H1 (cell line): ENCODE results near the gene NUP98. TPM values are rescaled to one million over a fixed set of nuclear protein-coding genes. Genes with fewer than 3 reads are reported as not detected.

Experiments
- polyA plus RNA-seq, 7 experiments: library from polyadenylated mRNA; depleted of rRNA in 3 of 7; stranded (reverse) in 5 of 7; unstranded in 2 of 7; fragments of >200 nt in 5 of 7; fragments of 200-250 nt in 2 of 7; gene quantifications; 1 replicate in 5 of 7; 2 replicates in 1 of 7; 4 replicates in 1 of 7; pipeline versions ENCODE4 v1.2.1 to v1.2.3, GENCODE V29; 2011 to 2013; ENCODE audit warnings: missing spikeins in 2 of 7, mixed read lengths in 2 of 7
- small RNA-seq: library from polyadenylated mRNA; stranded (forward); fragments of <200 nt; extraction: miRNeasy Mini kit (QIAGEN cat#:217004); gene quantifications from one replicate; pipeline ENCODE3, GENCODE V24; 2013; ENCODE audit not compliant: insufficient read depth
- total RNA-seq: library from RNA; stranded (reverse); fragmentation: NEBNext Ultra II Directional; extraction: Animal tissue kit (Norgen Biotek cat#: 25700); gene quantifications from 2 replicates; pipeline ENCODE4 v1.2.1, GENCODE V29; 2021

The NUP98 gene
- total and polyA plus RNA-seq, 2 of the 8 experiments (the other 6 are each of a cell fraction or from before 2014, with no cell fraction given), result 98.6 to 261 TPM

Small RNA genes within 50 kb of the gene (small RNA-seq; reads per million reads assigned to genes)
- gene RF00019 (not detected), gene RNU6-1143P (not detected), gene RNU7-50P (not detected)

Other genes starting within 250 kb of the NUP98 start
- 7.2 and 7.5 TPM in 2 replicates for gene ART5, start 155.6 kb downstream of the NUP98 start, total RNA-seq
- 6.0 and 9.1 TPM in 2 replicates for gene ART5, start 155.6 kb downstream of the NUP98 start, polyA plus RNA-seq (2011; rRNA removed)
- gene ART1, start 152.4 kb downstream of the NUP98 start, total RNA-seq, result not detected in 2 replicates
- gene ART1, start 152.4 kb downstream of the NUP98 start, polyA plus RNA-seq (2011; rRNA removed), result not detected in 2 replicates
- 1.1 and 1.3 TPM in 2 replicates for gene CHRNA10, start 126.2 kb downstream of the NUP98 start, total RNA-seq
- gene CHRNA10, start 126.2 kb downstream of the NUP98 start, polyA plus RNA-seq (2011; rRNA removed), result 0.68 and 0.97 TPM in 2 replicates
- 56.0 and 56.5 TPM in 2 replicates for gene PGAP2, start 11.0 kb upstream of the NUP98 start, total RNA-seq
- gene PGAP2, start 11.0 kb upstream of the NUP98 start, polyA plus RNA-seq (2011; rRNA removed), result 106 and 111 TPM in 2 replicates
- 28.3 and 31.2 TPM in 2 replicates for gene RHOG, start 43.4 kb upstream of the NUP98 start, total RNA-seq
- 69.6 and 79.8 TPM in 2 replicates for gene RHOG, start 43.4 kb upstream of the NUP98 start, polyA plus RNA-seq (2011; rRNA removed)
- 11.6 and 12.2 TPM in 2 replicates for gene STIM1, start 58.1 kb upstream of the NUP98 start, total RNA-seq
- 11.1 and 17.9 TPM in 2 replicates for gene STIM1, start 58.1 kb upstream of the NUP98 start, polyA plus RNA-seq (2011; rRNA removed)